A673 (cell line): ENCODE measurements around the gene IQCH. TPM values are rescaled to one million over a fixed set of nuclear protein-coding genes. Genes with fewer than 3 reads are reported as not detected.

Experiments used
- BruUV-seq: library from RNA; stranded (reverse); fragments of 400-500 nt; replicated peaks from 2 replicates; lab custom pipeline; 2021; lab: Mats Ljungman, UMichigan
- CTCF ChIA-PET: fragments of 300-600 bp; sonication (Branson Sonifier 250); formaldehyde crosslinking; loops from one replicate; lab custom pipeline; 2022; ENCODE audit warnings: antibody characterized with exemption; lab: Charles Lee
- POLR2A ChIA-PET: fragments of 300-600 bp; sonication (Branson Sonifier 250); formaldehyde crosslinking; loops from one replicate; lab custom pipeline; 2022; ENCODE audit warnings: antibody characterized with exemption; ENCODE audit not compliant: low non-redundant PET; lab: Charles Lee
- DNase-seq: peaks from one replicate; pipeline ENCODE4 v3.0.0-alpha.2; 2015; ENCODE audit warnings: low spot score
- H3K27ac ChIP-seq: fragments of 200-600 bp; sonication (generic); 2 replicates; pipeline ENCODE4 v1.5.1; 2016; ENCODE audit warnings: mixed run types, low read depth, mild to moderate bottlenecking, mixed read lengths, antibody characterized with exemption, low read length; ENCODE audit not compliant: poor library complexity, severe bottlenecking
- H3K27me3 ChIP-seq: fragments of 200-600 bp; sonication (generic); replicated peaks from 2 replicates; pipeline ENCODE4 v1.6.1; 2017; ENCODE audit warnings: mixed run types, low read depth, mild to moderate bottlenecking, mixed read lengths, antibody characterized with exemption, low read length; ENCODE audit not compliant: insufficient read depth, poor library complexity
- H3K36me3 ChIP-seq: fragments of 200-600 bp; sonication (generic); 2 replicates; pipeline ENCODE4 v1.6.1; 2016; ENCODE audit warnings: mixed run types, mild to moderate bottlenecking, mixed read lengths, antibody characterized with exemption, low read length; ENCODE audit not compliant: insufficient read depth, poor library complexity, severe bottlenecking
- H3K4me1 ChIP-seq: fragments of 200-600 bp; sonication (generic); 2 replicates; pipeline ENCODE4 v1.6.1; 2017; ENCODE audit warnings: mixed run types, mild to moderate bottlenecking, mixed read lengths, antibody characterized with exemption, low read length; ENCODE audit not compliant: insufficient read depth, poor library complexity, severe bottlenecking
- H3K4me3 ChIP-seq: fragments of 200-600 bp; sonication (generic); 2 replicates; pipeline ENCODE4 v1.5.1; 2016; ENCODE audit warnings: low read depth, mixed run types, mild to moderate bottlenecking, mixed read lengths, low read length; ENCODE audit not compliant: poor library complexity, severe bottlenecking
- H3K9me3 ChIP-seq: fragments of 200-600 bp; sonication (generic); 2 replicates; pipeline ENCODE4 v1.6.1; 2016; ENCODE audit warnings: mixed run types, low read depth, mild to moderate bottlenecking, mixed read lengths, antibody characterized with exemption, low read length; ENCODE audit not compliant: poor library complexity, severe bottlenecking
- CTCF ChIP-seq: fragments of 300-800, 200-600 bp; sonication (generic); conservative IDR thresholded peaks from 2 replicates; pipeline ENCODE4 v1.5.1; 2017; ENCODE audit warnings: low read depth, mild to moderate bottlenecking, antibody characterized with exemption, low read length, moderate library complexity, mixed read lengths
- EZH2 ChIP-seq: fragments of 200-600 bp; sonication (generic); IDR thresholded peaks from 2 replicates; pipeline ENCODE4 v1.6.1; 2017; ENCODE audit warnings: borderline replicate concordance, low read depth, mild to moderate bottlenecking, mixed read lengths, antibody characterized with exemption, low read length; ENCODE audit not compliant: poor library complexity, severe bottlenecking
- intact Hi-C: fragments of 100-400 bp; cut with micrococcal nuclease; formaldehyde crosslinking; loops from one replicate; pipeline ENCODE4 v1.10.0; 2022; ENCODE audit not compliant: unreplicated experiment
- total RNA-seq: library from RNA; stranded (reverse); gene quantifications from 2 replicates; pipeline ENCODE4 v1.2.3, GENCODE V29; 2021

IQCH gene
- total RNA-seq, 1 experiment from 2014 or later: 1.7 TPM

- no peak for TF ChIP-seq EZH2
- Histone ChIP-seq H3K9me3 (no peaks in the 10 kb centered on the region), H3K27ac (no peak overlapping the region), H3K4me3 (no peak overlapping the region), H3K4me1 (no peaks in the 10 kb centered on the region), H3K36me3 (no peaks in the 10 kb centered on the region), H3K27me3 (no peaks in the 10 kb centered on the region)
- no peak for DNase-seq
- CTCF ChIA-PET: no interaction called here
- intact Hi-C loops: no loop called here
- no TSS peak for BruUV-seq
- POLR2A ChIA-PET: no interaction called here
These were observed 165.1 kb downstream of the IQCH start for GRCh38 chr15:67419705-67420104.

- no TSS peak for BruUV-seq
- H3K4me3 ChIP-seq: no peak overlapping the region
- POLR2A ChIA-PET: no interaction called here
- TF ChIP-seq EZH2 (no peak), CTCF (no peak)
- H3K4me1 ChIP-seq: no peaks in the 10 kb centered on the region
- H3K27me3 ChIP-seq: no peaks in the 10 kb centered on the region
- no peaks in the 10 kb centered on the region for H3K9me3 ChIP-seq
- intact Hi-C loops: no loop called here
- CTCF ChIA-PET: no interaction called here
- H3K27ac ChIP-seq: no peak overlapping the region
- no peak for DNase-seq
- H3K36me3 ChIP-seq: no peaks in the 10 kb centered on the region
These were observed 165.6 kb downstream of the IQCH start for GRCh38 chr15:67420137-67420536.

GRCh38 chr15:67421105-67421504 lies 166.5 kb downstream of the IQCH start:
- Histone ChIP-seq H3K27me3 (no peaks in the 10 kb centered on the region), H3K9me3 (no peaks in the 10 kb centered on the region), H3K4me3 (no peak overlapping the region), H3K4me1 (no peaks in the 10 kb centered on the region), H3K27ac (no peak overlapping the region), H3K36me3 (no peaks in the 10 kb centered on the region)
- intact Hi-C loops: no loop called here
- no peak for DNase-seq
- CTCF ChIA-PET: no interaction called here
- TF ChIP-seq EZH2: no peak
- TF ChIP-seq CTCF: no peak
- BruUV-seq: no TSS peak
- POLR2A ChIA-PET: no interaction called here

- ChIA-PET POLR2A (no interaction called here), CTCF (no interaction called here)
- Histone ChIP-seq H3K9me3 (no peaks in the 10 kb centered on the region), H3K27me3 (no peaks in the 10 kb centered on the region), H3K36me3 (no peaks in the 10 kb centered on the region), H3K4me3 (no peak overlapping the region), H3K27ac (no peak overlapping the region), H3K4me1 (no peaks in the 10 kb centered on the region)
- intact Hi-C loops: no loop called here
- no peak for DNase-seq
- BruUV-seq: no TSS peak
- TF ChIP-seq EZH2: no peak
- no peak for TF ChIP-seq CTCF
These were observed 167.7 kb downstream of the IQCH start for GRCh38 chr15:67422296-67422695.
